ENCODE data around the gene HSF2. TPM values are rescaled to one million over a fixed set of nuclear protein-coding genes. Genes with fewer than 3 reads are reported as not detected.
A peak's percentile ranks its signal among the peaks of the same experiment; 100 is the strongest.

The HSF2 gene
- 10 to 100 TPM in 1 of 3 donors, 1 to 10 TPM in 2; 5.4 to 11.8 (median 6.1) TPM for total RNA-seq
- long read RNA-seq, donor 1, transcript HSF2-201 (13 exons, 2,549 nt) = minor isoform, 7 of 26 reads
- long read RNA-seq, donor 1, transcript HSF2-202 (12 exons, 2,643 nt) = major isoform, 19 of 26 reads
- long read RNA-seq, donor 1, partial matches to known transcripts = 0 of 26 reads
- long read RNA-seq, donor 1, other reads (novel, unspliced or antisense) = 0 of 26 reads
- long read RNA-seq, donor 2, partial matches to known transcripts = 1 of 3 reads
- long read RNA-seq, donor 2, other reads (novel, unspliced or antisense) = 0 of 3 reads

GRCh38 chr6:122399348-122400120, at the start of gene HSF2:
TSS of gene HSF2 (plus strand) at chr6:122399652. CDS start at chr6:122399738, 86 bp downstream.
- DNase-seq = peak; percentile 94 to 98 (median 96)
- no peak for TF ChIP-seq CTCF (IDR thresholded peaks at IDR 0.05)
- ATAC-seq = peak; percentile 99

DNA sequence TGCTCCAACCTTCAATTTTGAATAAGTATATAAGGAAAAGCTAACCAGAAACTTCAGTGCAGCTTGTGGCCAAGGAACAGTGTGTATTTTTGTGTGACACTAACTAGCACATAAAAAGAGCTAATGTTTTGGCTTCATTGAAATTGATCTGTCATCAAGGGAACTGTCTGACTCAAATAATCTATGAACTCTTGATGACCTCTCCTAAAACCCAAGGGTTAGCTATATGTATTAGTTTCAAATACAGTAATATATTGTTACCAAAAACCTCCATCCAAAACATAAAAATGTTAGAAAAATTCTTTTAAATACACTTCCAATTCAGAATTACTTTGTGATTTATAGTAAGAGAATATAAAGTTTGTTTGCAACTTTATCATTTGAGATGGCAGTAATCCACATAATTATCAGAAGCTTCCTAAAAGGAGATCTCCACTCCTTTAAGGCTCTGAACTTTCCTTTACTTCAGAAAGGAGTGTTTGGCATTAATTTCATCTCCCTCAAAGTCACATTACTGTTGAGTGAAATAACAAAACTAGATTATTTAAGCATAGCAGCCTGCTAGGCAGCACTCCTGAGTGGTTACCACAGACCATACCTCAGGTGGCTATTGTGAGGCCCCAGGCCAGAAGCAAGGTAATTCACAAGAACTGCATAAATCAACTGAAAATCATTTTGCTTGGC, 46.3 kb upstream of the HSF2 start:
- DNase-seq = no peak
- intact Hi-C loops (cut with DNase I, micrococcal nuclease) = no loop called here

More at GRCh38 chr6:122399348-122400120, at the start of gene HSF2:
- Histone ChIP-seq H3K36me3 (ENCODE audit: low read depth) (no peaks in the 10 kb centered on the region), H3K9me3 (no peaks in the 10 kb centered on the region), H3K4me3 (peak within 1 kb of the TSS; percentile 95), H3K4me1 (ENCODE audit: low read depth) (peaks cover 7% of the 10 kb centered on the region)
- intact Hi-C loops (cut with DNase I, micrococcal nuclease) = no loop called here

DNA sequence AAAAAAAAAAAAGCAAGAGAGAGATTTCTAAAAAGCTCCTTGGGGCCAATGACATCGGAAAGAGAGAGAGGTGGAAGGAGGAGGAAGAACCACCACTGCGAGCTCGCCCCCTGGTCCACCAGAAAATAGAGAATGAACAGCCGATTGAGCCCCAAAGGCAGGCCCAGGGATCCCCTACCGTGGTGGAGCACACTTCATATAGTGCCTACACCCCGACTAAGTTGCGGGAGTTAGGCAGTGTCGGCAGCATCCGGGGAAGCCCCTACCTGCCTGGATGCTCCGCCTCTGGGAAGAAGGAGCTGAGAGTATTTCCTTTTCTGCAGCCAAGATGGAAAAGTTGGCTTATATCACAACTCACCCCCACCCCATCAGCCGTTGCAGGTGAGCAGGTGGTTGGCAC, 38.6 kb upstream of the HSF2 start:
- TF ChIP-seq CTCF (IDR thresholded peaks at IDR 0.05) = no peak
- intact Hi-C loops (cut with DNase I, micrococcal nuclease) = no loop called here
- no peak overlapping the region for H3K4me3 ChIP-seq

More for the DNA sequence above, 46.3 kb upstream of the HSF2 start:
- Histone ChIP-seq H3K9me3 (no peaks in the 10 kb centered on the region), H3K4me1 (ENCODE audit: low read depth) (no peaks in the 10 kb centered on the region), H3K4me3 (no peak overlapping the region), H3K36me3 (ENCODE audit: low read depth) (no peaks in the 10 kb centered on the region)
- no peak for ATAC-seq
- no peak for TF ChIP-seq CTCF (IDR thresholded peaks at IDR 0.05)

GRCh38 chr6:122361314-122361979, 38.0 kb upstream of the HSF2 start:
- Histone ChIP-seq H3K36me3 (ENCODE audit: low read depth) (no peaks in the 10 kb centered on the region), H3K4me3 (no peak overlapping the region), H3K9me3 (no peaks in the 10 kb centered on the region), H3K4me1 (ENCODE audit: low read depth) (no peaks in the 10 kb centered on the region)
- no peak for TF ChIP-seq CTCF (IDR thresholded peaks at IDR 0.05)
- no peak for ATAC-seq
- intact Hi-C loops (cut with DNase I, micrococcal nuclease) = no loop called here
- peak in 1 of 3 donors; percentile 32 for DNase-seq

More for the DNA sequence above, 38.6 kb upstream of the HSF2 start:
- no peak for ATAC-seq
- Histone ChIP-seq H3K9me3 (no peaks in the 10 kb centered on the region), H3K36me3 (ENCODE audit: low read depth) (no peaks in the 10 kb centered on the region), H3K4me1 (ENCODE audit: low read depth) (no peaks in the 10 kb centered on the region)
- no peak for DNase-seq

GRCh38 chr6:122363769-122364483, 35.5 kb upstream of the HSF2 start:
- ATAC-seq = no peak
- no peak for TF ChIP-seq CTCF (IDR thresholded peaks at IDR 0.05)
- H3K4me1 ChIP-seq (ENCODE audit: low read depth) = no peaks in the 10 kb centered on the region
- DNase-seq = no peak
- H3K36me3 ChIP-seq (ENCODE audit: low read depth) = no peaks in the 10 kb centered on the region
- intact Hi-C loops (cut with DNase I, micrococcal nuclease) = no loop called here
- H3K9me3 ChIP-seq = no peaks in the 10 kb centered on the region
- no peak overlapping the region for H3K4me3 ChIP-seq
